ENCODE measurements around the gene SH3D19. TPM values are rescaled to one million over a fixed set of nuclear protein-coding genes. Genes with fewer than 3 reads are reported as not detected.

SH3D19 gene
- polyA plus RNA-seq, 2 of the 4 experiments (the other 2 are of a cell fraction) = 15.3 to 22.9 TPM

- no peak for TF ChIP-seq BCL3 (IDR thresholded peaks at IDR 0.05)
- TF ChIP-seq GATA3 (IDR thresholded peaks at IDR 0.05; ENCODE audit: borderline replicate concordance) = no peak
These were observed 20.6 kb downstream of the SH3D19 start (continued) for GRCh38 chr4:151304755-151305154.

GRCh38 chr4:151304226-151304625 is 21.2 kb downstream of the SH3D19 start:
- no peak overlapping the region for H3K27ac ChIP-seq
- ATAC-seq (no peak), FAIRE-seq (no peak), DNase-seq (ENCODE audit: low read depth in 1 of 2, low spot score in 1 of 2) (no peak)
- no peak for TF ChIP-seq FOSL2 (IDR thresholded peaks at IDR 0.05)
- TF ChIP-seq FOSL2 (CRISPR knock-in tag; IDR thresholded peaks at IDR 0.05) = no peak
- TF ChIP-seq EHF (CRISPR knock-in tag; IDR thresholded peaks at IDR 0.05) = no peak
- TF ChIP-seq KDM1A (IDR thresholded peaks at IDR 0.05; ENCODE audit: low read depth) = no peak
- no peak for TF ChIP-seq TP53 (CRISPR knock-in tag; IDR thresholded peaks at IDR 0.05)
- no peak for TF ChIP-seq NR3C1 (IDR thresholded peaks at IDR 0.05)
- TF ChIP-seq ATOH8 (CRISPR knock-in tag; IDR thresholded peaks at IDR 0.05; ENCODE audit: low read depth) = no peak
- no peak for TF ChIP-seq E2F6 (IDR thresholded peaks at IDR 0.05; ENCODE audit: borderline replicate concordance, low read depth)
- TF ChIP-seq RAD21 (conservative IDR thresholded peaks at IDR 0.05 in 1 of 2, IDR thresholded peaks at IDR 0.05 in 1 of 2) = no peak
- TF ChIP-seq MYC (IDR thresholded peaks at IDR 0.05; ENCODE audit: borderline replicate concordance, low read length) = no peak
- TF ChIP-seq NPAS2 (CRISPR knock-in tag; IDR thresholded peaks at IDR 0.05; ENCODE audit: borderline replicate concordance) = no peak
- no peak for TF ChIP-seq SMC3 (IDR thresholded peaks at IDR 0.05)
- no peak for TF ChIP-seq MAX (IDR thresholded peaks at IDR 0.05)
- TF ChIP-seq POLR2A (IDR thresholded peaks at IDR 0.05; ENCODE audit: low read length) = no peak
- no peak for TF ChIP-seq HEYL (CRISPR knock-in tag; IDR thresholded peaks at IDR 0.05)
- no peak for TF ChIP-seq ZFP36 (IDR thresholded peaks at IDR 0.05; ENCODE audit: borderline replicate concordance, partially characterized antibody)
- TF ChIP-seq ZSCAN20 (CRISPR knock-in tag; IDR thresholded peaks at IDR 0.05) = no peak
- no peak for TF ChIP-seq CBX2 (IDR thresholded peaks at IDR 0.05; ENCODE audit: borderline replicate concordance, low read depth)
- no peak for TF ChIP-seq ELK1 (IDR thresholded peaks at IDR 0.05; ENCODE audit: low read depth, low read length)
- no peak for TF ChIP-seq RCOR1 (IDR thresholded peaks at IDR 0.05; ENCODE audit: low read depth, low read length)
- no peak overlapping the region for H3K4me2 ChIP-seq
- no peak overlapping the region for H3K4me3 ChIP-seq
- H3K9me3 ChIP-seq = no peaks in the 10 kb centered on the region
- H3K4me1 ChIP-seq = peaks cover 12% of the 10 kb centered on the region; the same call in 1 of the 3 replicates
- POLR2A ChIA-PET = no interaction called here
- CTCF ChIA-PET = interaction anchor here (1.1 kb wide), 1 partner anchor 67 kb away, joined by 3 read pairs; no protein-coding TSS in a partner anchor

- Histone ChIP-seq H3K4me1 (peaks cover 12% of the 10 kb centered on the region; the same call in 1 of the 3 replicates), H3K27ac (no peak overlapping the region), H3K4me2 (no peak overlapping the region), H3K4me3 (no peak overlapping the region), H3K9me3 (no peaks in the 10 kb centered on the region)
- ChIA-PET POLR2A (no interaction called here), CTCF (no interaction called here)
- WGBS (ENCODE audit: missing lambda C conversion rate) = 70% methylated on average over 4 of the region's 4 CpGs
- no peak for ATAC-seq
- FAIRE-seq = no peak
- TF ChIP-seq ZSCAN20 (CRISPR knock-in tag; IDR thresholded peaks at IDR 0.05) = no peak
- TF ChIP-seq BCL3 (IDR thresholded peaks at IDR 0.05) = no peak
- TF ChIP-seq EHMT2 (IDR thresholded peaks at IDR 0.05; ENCODE audit: low read depth) = no peak
- no peak for TF ChIP-seq HEYL (CRISPR knock-in tag; IDR thresholded peaks at IDR 0.05)
- TF ChIP-seq BHLHE40 (IDR thresholded peaks at IDR 0.05; ENCODE audit: low read depth, low read length) = no peak
- TF ChIP-seq ZC3H11A (IDR thresholded peaks at IDR 0.05) = no peak
- no peak for TF ChIP-seq FOSB (CRISPR knock-in tag; IDR thresholded peaks at IDR 0.05)
- no peak for TF ChIP-seq RCOR1 (IDR thresholded peaks at IDR 0.05; ENCODE audit: low read depth, low read length)
- TF ChIP-seq MAZ (IDR thresholded peaks at IDR 0.05; ENCODE audit: borderline replicate concordance, low read depth, low read length) = no peak
- no peak for TF ChIP-seq PBX3 (IDR thresholded peaks at IDR 0.05)
- TF ChIP-seq FOSL2 (IDR thresholded peaks at IDR 0.05) = no peak
- no peak for TF ChIP-seq FOSL2 (CRISPR knock-in tag; IDR thresholded peaks at IDR 0.05)
- no peak for TF ChIP-seq HOXB5 (CRISPR knock-in tag; IDR thresholded peaks at IDR 0.05)
- TF ChIP-seq CBX8 (IDR thresholded peaks at IDR 0.05) = no peak
- DNase-seq (ENCODE audit: low read depth in 1 of 2, low spot score in 1 of 2) = no peak
These were observed 23.0 kb downstream of the SH3D19 start for GRCh38 chr4:151302432-151302831.

All from A549 (cell line).